IPS-NIHi7 (cell line): ENCODE results near the gene GRB14.
A peak's percentile ranks its signal among the peaks of the same experiment; 100 is the strongest.
"Not testable (repeated sequence)": the region's sequence is repeated elsewhere in the genome, so short reads cannot be mapped to it uniquely, and the experiment has no call there.

Experiments
- DNase-seq: peaks from one replicate; pipeline ENCODE4 v3.0.0; 2012; ENCODE audit warnings: mixed read lengths; ENCODE audit errors: extremely low spot score

GRB14 gene

GRCh38 chr2:164620873-164621763 lies at the start of gene GRB14:
GRB14 (minus strand) TSS chr2:164621482; CDS start chr2:164621309, 173 bp downstream.
- peak; percentile 86 for DNase-seq

GRCh38 chr2:164669291-164669690 lies 48.0 kb upstream of the GRB14 start:
- DNase-seq, result no peak

GRCh38 chr2:164667566-164667965 lies 46.3 kb upstream of the GRB14 start:
- DNase-seq, result no peak

GRCh38 chr2:164664070-164664469 lies 42.8 kb upstream of the GRB14 start:
- DNase-seq, result no peak

- no peak for DNase-seq
These were observed 41.8 kb upstream of the GRB14 start for GRCh38 chr2:164662868-164663631.

GRCh38 chr2:164662066-164662465 lies 40.8 kb upstream of the GRB14 start:
- DNase-seq, result no peak

- no peak for DNase-seq
These were observed 40.1 kb upstream of the GRB14 start for GRCh38 chr2:164661349-164661748.

GRCh38 chr2:164657129-164657528 lies 35.8 kb upstream of the GRB14 start:
- no peak for DNase-seq

- no peak for DNase-seq
These were observed 34.5 kb upstream of the GRB14 start for GRCh38 chr2:164655750-164656149.

- DNase-seq, result no peak
These were observed 34.1 kb upstream of the GRB14 start for GRCh38 chr2:164655336-164655735.

- DNase-seq, result peak; percentile 21
These were observed 30.1 kb upstream of the GRB14 start for GRCh38 chr2:164651361-164651760.

GRCh38 chr2:164644036-164644700 lies 22.9 kb upstream of the GRB14 start:
- DNase-seq, result no peak

GRCh38 chr2:164642946-164643555 lies 21.8 kb upstream of the GRB14 start:
- DNase-seq, result no peak

- no peak for DNase-seq
These were observed 21.0 kb upstream of the GRB14 start for GRCh38 chr2:164642268-164642667.

GRCh38 chr2:164628319-164628718 lies 7.0 kb upstream of the GRB14 start:
- not testable (repeated sequence) for DNase-seq

GRCh38 chr2:164625378-164625971 lies 4.2 kb upstream of the GRB14 start:
- DNase-seq, result no peak

GRCh38 chr2:164624316-164624715 lies 3.0 kb upstream of the GRB14 start:
- peak; percentile 23 for DNase-seq

GRCh38 chr2:164622338-164623106 lies 1.2 kb upstream of the GRB14 start:
- DNase-seq, result peak; percentile 12

- no peak for DNase-seq
These were observed 453 bp upstream of the GRB14 start for GRCh38 chr2:164621764-164622105.

- DNase-seq, result peak; percentile 14
These were observed 825 bp downstream of the GRB14 start for GRCh38 chr2:164620457-164620856.

- DNase-seq, result no peak
These were observed 3.8 kb downstream of the GRB14 start for GRCh38 chr2:164617466-164617865.
